Superior temporal gyrus (tissue), 1 donor: Measurements from ENCODE around the gene NEDD4L.
"Not testable (repeated sequence)": the region's sequence is repeated elsewhere in the genome, so short reads cannot be mapped to it uniquely, and the experiment has no call there.

ENCODE experiments used
- DNase-seq: peaks from one replicate; pipeline ENCODE4 v3.0.0-alpha.2; 2016; ENCODE audit errors: extremely low spot score

The NEDD4L gene

GRCh38 chr18:58416704-58417683 lies 373.0 kb downstream of the NEDD4L start:
- no peak for DNase-seq

- no peak for DNase-seq
Observed at GRCh38 chr18:58417752-58418151, 373.7 kb downstream of the NEDD4L start.

GRCh38 chr18:58418361-58418760 lies 374.3 kb downstream of the NEDD4L start:
- DNase-seq: no peak

GRCh38 chr18:58419587-58420199 lies 375.7 kb downstream of the NEDD4L start:
- DNase-seq: no peak

GRCh38 chr18:58426611-58427010 lies 382.6 kb downstream of the NEDD4L start:
- no peak for DNase-seq

GRCh38 chr18:58427321-58427720 lies 383.3 kb downstream of the NEDD4L start:
- DNase-seq: no peak

- no peak for DNase-seq
Observed at GRCh38 chr18:58429442-58429841, 385.4 kb downstream of the NEDD4L start.

- DNase-seq: no peak
Observed at GRCh38 chr18:58431215-58431614, 387.2 kb downstream of the NEDD4L start.

GRCh38 chr18:58432050-58432727 lies 388.2 kb downstream of the NEDD4L start:
- DNase-seq: no peak

- DNase-seq: not testable (repeated sequence)
Observed at GRCh38 chr18:58435221-58436005, 391.4 kb downstream of the NEDD4L start.

- no peak for DNase-seq
Observed at GRCh38 chr18:58438161-58438957, 394.3 kb downstream of the NEDD4L start.

- no peak for DNase-seq
Observed at GRCh38 chr18:58438958-58439300, 394.9 kb downstream of the NEDD4L start.

- no peak for DNase-seq
Observed at GRCh38 chr18:58443671-58444070, 399.6 kb downstream of the NEDD4L start.

GRCh38 chr18:58446391-58447060 lies 402.5 kb downstream of the NEDD4L start:
- DNase-seq: no peak

GRCh38 chr18:58447402-58448095 lies 403.5 kb downstream of the NEDD4L start:
- peak; percentile 45 for DNase-seq

GRCh38 chr18:58449464-58449863 lies 405.4 kb downstream of the NEDD4L start:
- no peak for DNase-seq
